CD4-positive, alpha-beta T cell treated with Interleukin-12 subunit alpha and Interleukin-12 subunit beta, for 1 hour (primary cell): ENCODE data around the gene ZFAND2A.
"Not testable (repeated sequence)": the region's sequence is repeated elsewhere in the genome, so short reads cannot be mapped to it uniquely, and the experiment has no call there.

ENCODE experiments used
- DNase-seq: peaks from one replicate; pipeline ENCODE4 v3.0.0-alpha.2; 2020

The ZFAND2A gene

GRCh38 chr7:1159891-1160669 lies at the start of gene ZFAND2A:
Gene ZFAND2A, minus strand, starts transcription at chr7:1160196. Its CDS starts 1,984 bp downstream, at chr7:1158212.
- peak; percentile 99 for DNase-seq

DNA sequence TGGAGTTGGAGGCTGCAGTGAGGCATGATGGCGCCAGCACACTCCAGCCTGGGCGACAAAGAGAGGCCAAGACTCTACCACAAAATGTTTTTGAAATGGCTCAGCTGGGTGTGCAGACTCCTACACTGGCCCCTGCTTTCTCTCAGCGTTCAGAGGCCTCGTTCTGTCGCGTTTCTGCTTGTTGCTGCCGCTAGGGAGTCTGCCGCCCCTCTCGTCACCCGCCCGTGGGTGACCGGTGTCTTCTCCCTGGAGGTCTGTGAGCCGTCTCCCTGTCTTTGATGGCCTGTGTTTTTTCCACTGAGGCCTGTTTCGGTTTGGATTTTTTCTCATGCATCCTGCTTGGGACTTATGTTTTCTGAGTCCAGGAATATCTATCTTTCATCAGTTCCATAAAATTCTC lies 49.1 kb upstream of the ZFAND2A start:
- DNase-seq = no peak

- DNase-seq = not testable (repeated sequence)
These were observed 45.7 kb upstream of the ZFAND2A start for GRCh38 chr7:1205742-1206141.

GRCh38 chr7:1204460-1205140 lies 44.6 kb upstream of the ZFAND2A start:
- DNase-seq = no peak

DNA sequence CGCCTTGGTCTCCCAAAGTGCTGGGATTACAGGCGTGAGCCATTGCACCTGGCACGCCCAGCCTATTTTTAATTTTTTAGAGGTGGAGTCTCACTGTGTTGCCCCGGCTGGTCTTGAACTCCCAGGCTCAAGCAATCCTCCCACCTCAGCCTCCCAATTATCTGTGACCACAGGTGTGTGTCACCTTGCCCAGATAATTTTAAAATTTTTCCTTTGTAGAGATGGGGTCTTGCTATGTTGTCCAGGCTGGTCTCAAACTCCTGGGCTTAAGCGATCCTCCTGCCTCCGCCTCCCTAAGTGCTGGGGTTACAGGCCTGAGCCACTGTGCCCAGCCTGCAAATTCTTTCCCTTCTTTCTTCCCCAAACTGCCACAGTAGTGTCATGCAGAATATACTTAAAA lies 42.9 kb upstream of the ZFAND2A start:
- DNase-seq = not testable (repeated sequence)

- DNase-seq = no peak
These were observed 41.9 kb upstream of the ZFAND2A start for GRCh38 chr7:1201916-1202315.

GRCh38 chr7:1200045-1200444 lies 40.0 kb upstream of the ZFAND2A start:
- no peak for DNase-seq

- no peak for DNase-seq
These were observed 38.1 kb upstream of the ZFAND2A start for GRCh38 chr7:1197997-1198625.

DNA sequence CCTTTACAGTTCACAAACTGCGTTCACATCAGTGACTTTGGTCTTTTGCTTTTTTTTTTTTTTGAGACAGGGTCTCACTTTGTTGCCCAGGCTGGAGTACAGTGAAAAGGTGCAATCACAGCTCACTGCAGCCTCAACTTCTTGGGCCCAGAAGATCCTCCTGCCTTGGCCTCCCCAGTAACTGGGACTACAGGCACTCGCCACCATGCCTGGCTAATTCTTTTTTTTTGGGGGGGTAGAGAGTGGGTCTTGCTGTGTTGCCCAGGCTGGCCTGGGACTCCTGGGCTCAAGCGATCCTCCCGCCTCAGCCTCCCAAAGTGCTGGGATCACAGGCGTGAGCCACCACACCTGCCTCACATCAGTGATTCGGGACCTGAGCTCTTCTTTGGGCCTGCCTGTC lies 37.0 kb upstream of the ZFAND2A start:
- no peak for DNase-seq

DNA sequence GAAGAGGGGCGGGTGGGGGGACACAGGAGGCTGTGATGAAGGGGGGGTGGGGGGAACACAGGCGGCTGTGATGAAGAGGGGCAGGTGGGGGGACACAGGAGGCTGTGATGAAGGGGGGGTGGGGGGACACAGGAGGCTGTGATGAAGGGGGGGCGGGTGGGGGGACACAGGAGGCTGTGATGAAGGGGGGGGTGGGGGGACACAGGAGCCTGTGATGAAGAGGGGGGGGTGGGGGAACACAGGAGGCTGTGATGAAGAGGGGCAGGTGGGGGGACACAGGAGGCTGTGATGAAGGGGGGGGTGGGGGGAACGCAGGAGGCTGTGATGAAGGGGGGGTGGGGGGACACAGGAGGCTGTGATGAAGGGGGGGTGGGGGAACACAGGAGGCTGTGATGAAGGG lies 36.4 kb upstream of the ZFAND2A start:
- DNase-seq = not testable (repeated sequence)

GRCh38 chr7:1193593-1194424 lies 33.8 kb upstream of the ZFAND2A start:
- peak; percentile 39 for DNase-seq

- DNase-seq = peak; percentile 17
These were observed 32.2 kb upstream of the ZFAND2A start for GRCh38 chr7:1192171-1192676.

- no peak for DNase-seq
These were observed 30.2 kb upstream of the ZFAND2A start for GRCh38 chr7:1189986-1190772.

GRCh38 chr7:1188720-1189294 lies 28.8 kb upstream of the ZFAND2A start:
- no peak for DNase-seq

GRCh38 chr7:1187127-1187526 lies 27.1 kb upstream of the ZFAND2A start:
- DNase-seq = no peak

GRCh38 chr7:1181640-1182039 lies 21.6 kb upstream of the ZFAND2A start:
- no peak for DNase-seq

DNA sequence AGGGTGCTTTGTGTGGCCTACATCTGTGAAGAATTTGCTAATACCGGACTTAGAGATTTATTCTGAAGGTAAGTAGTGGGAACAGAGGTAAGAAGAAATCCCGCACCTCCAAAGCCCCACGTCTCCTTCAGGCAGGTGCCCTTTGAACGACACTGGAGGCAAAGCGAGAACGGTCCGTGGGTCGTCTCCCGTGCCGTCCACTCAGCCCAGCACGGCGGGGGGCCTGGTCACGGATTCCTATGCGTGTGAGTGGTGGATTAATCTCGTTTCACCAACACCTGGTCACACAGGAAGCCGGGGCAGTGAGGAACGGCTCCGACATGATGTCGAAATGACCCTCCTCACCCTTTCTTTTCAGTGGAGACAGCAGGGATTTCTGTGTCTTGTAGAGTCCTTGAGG lies 21.0 kb upstream of the ZFAND2A start:
- no peak for DNase-seq

DNA sequence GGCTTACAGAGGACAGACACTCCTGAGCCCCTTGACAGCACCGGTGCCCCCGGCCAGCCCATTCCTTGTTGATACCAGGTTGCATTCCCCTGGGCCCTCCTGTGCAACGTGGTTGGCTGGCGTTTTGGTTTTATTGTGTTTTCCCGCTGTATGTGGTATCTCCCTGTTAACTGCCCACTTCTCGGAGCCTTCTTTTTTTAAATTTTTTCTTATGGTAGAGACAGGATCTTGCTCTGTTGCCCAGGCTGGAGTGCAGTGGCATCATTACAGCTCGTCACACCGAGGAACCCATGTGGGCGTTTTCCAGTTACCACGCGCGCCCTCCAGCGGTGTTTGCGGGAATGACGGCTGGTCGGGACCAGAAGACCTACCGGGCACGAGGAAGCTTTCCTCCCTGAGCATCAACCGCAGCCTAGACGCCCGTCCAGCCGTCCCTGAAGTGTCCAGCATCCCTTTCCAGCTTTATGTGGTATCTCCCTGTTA lies 16.9 kb upstream of the ZFAND2A start:
- DNase-seq = peak; percentile 78

- DNase-seq = peak; percentile 77
These were observed 16.2 kb upstream of the ZFAND2A start for GRCh38 chr7:1175967-1176851.

DNA sequence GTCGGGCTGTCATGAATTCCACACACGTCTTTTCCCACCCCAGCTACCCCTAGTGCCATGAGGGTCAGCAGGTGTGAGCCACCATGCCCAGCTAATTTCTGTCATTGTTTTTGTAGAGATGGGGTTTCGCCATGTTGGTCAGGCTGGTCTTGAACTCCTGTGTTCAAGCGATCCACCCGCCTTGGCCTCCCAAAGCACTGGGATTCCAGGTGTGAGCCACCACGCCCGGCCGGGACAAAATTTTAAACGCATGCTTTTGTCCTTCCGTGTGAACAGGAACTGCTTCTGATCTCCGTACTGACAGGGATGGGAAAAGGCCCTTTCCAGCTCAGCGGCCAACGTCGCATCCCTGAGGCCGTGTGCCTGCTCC lies 15.6 kb upstream of the ZFAND2A start:
- DNase-seq = no peak
